IPS-NIHi7 (cell line): ENCODE data around the gene HNRNPH1.

Experiments
- DNase-seq: peaks from one replicate; pipeline ENCODE4 v3.0.0; 2012; ENCODE audit warnings: mixed read lengths; ENCODE audit errors: extremely low spot score

HNRNPH1 gene

GRCh38 chr5:179623906-179624741, 653 bp upstream of the HNRNPH1 start:
- DNase-seq: no peak

- no peak for DNase-seq
Measured at GRCh38 chr5:179621551-179622214, 1.8 kb downstream of the HNRNPH1 start.

DNA sequence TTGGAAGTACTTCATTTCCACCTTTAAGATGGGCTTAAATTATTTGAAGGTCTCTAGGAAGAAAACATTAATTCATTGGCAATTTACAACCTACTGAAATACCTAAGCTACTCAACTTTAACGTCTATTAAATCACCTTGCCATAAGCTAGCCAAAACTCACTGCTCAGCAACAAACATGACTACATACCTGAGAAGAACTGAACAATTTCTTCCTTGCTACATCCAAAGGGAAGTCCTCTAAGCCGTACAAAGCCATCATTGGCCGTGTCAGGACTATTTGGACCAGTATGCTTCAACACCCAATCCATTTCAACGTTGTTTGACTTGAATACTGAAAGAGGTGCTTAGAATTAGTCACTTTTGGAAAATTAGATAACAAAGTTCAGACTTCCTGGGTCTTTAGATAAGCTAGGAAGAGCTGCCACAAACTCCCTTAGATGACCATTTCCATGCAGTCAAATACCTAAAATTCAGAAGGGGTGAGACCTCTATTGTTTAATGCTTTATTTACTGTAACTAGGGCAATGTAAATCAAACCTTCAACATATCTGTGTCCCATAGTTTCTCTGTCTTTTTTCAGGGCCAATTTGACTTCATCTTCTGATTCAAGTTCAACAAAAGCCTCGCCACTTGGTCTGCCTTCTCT, 2.6 kb downstream of the HNRNPH1 start:
- no peak for DNase-seq

DNA sequence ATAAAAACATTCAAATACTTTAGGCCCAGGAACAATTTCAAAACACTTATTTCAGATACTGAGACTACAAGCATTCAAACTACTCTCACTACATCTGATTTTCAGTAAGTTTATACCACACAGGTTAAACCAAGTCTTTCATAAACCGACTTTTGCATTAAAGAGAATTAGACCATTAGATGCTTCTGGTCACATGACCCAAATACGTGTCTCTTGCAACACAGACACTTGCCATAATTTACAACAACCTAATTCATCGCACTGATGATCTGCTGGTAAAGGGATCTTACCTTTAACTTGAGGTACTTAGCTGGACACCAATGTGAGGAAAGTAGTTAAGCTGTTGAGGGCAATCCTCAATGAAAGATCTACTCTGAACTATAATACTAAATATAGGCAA, 3.2 kb downstream of the HNRNPH1 start:
- no peak for DNase-seq

DNA sequence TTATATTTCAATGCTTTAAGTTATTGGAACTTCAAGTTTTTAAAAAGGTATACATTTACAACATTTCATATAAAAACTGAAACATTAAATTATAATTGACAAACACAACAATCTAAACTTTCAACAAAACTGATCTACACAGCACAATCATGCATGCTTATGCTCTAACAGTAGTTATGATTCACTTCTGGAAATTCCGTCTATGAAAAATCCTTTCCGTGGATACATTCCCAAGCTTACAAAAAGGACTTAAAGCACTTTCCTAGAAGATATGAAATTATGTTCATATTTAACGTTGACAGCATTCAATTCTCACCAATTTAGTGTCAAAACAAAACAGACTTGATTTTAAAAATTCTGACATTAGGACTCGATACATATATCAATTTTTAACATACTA, 3.7 kb downstream of the HNRNPH1 start:
- no peak for DNase-seq

GRCh38 chr5:179618923-179619554, 4.4 kb downstream of the HNRNPH1 start:
- no peak for DNase-seq

DNA sequence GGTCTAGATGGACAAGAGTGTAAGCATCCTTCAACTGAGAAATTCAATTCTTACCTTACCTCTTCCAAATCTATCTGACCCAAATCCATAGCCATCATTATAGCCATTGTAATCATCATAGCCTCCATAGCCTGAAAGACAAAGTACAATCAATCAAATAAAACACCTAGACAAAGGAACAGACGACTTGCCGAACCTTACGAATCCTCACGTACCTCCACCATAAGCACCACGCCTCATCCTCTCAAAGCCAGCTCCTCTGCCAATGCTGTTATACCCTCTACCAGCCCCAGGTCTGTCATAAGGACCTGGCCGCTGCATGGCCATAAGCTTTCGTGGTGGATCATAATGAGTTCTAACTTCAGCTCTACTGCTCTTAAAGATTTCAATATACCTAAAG, 5.5 kb downstream of the HNRNPH1 start:
- no peak for DNase-seq

DNA sequence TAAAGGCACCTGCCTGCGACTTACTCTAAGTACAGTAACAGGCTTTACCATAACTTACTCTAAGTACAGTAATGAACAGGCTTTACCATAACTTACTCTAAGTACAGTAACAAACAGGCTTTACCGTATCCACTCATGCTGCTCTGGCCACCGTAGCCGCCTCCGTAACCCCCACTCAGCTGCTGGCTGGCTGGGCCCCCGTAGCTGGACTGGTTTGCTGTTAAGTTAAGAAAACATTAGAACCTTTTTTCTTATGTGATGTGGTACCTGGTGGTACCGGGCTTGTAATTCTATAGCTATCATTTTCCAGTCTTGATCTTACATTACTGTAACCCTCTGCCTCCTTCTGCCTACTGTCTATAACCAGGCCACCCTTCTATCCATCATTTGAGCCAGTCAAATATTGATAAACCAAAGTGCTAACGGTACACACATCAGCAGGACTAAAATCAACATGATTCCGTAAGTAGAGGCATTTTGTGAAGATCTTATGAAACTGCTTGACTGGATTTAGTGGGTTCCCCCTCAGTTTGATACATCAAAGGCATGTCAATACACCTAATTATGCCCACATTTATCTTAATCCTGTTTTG, 7.4 kb downstream of the HNRNPH1 start:
- no peak for DNase-seq

GRCh38 chr5:179615203-179615602, 8.3 kb downstream of the HNRNPH1 start:
- DNase-seq: no peak

- DNase-seq: no peak
Measured at GRCh38 chr5:179614745-179615144, 8.7 kb downstream of the HNRNPH1 start.

- no peak for DNase-seq
Measured at GRCh38 chr5:179613460-179614071, 9.9 kb downstream of the HNRNPH1 start.

GRCh38 chr5:179612577-179613459, 10.7 kb downstream of the HNRNPH1 start:
- DNase-seq: no peak

DNA sequence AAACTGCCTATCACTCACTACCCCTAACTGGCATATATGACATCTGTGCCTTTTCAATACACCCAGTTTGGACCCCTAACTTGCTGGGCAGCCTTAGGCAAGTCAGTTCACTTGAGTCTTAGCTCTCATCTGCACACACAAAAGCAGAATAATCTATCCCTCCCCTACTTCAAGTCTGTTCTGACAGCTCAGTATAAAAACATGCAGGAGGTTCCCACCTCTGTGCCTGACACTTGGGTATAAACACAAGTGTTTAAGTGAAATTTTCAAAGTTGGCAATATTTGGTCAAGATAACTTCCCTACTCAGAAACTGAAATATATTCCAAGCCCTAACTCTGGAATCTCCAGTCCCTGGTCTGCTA, 12.6 kb downstream of the HNRNPH1 start:
- DNase-seq: no peak

- no peak for DNase-seq
Measured at GRCh38 chr5:179610109-179610902, 13.2 kb downstream of the HNRNPH1 start.

DNA sequence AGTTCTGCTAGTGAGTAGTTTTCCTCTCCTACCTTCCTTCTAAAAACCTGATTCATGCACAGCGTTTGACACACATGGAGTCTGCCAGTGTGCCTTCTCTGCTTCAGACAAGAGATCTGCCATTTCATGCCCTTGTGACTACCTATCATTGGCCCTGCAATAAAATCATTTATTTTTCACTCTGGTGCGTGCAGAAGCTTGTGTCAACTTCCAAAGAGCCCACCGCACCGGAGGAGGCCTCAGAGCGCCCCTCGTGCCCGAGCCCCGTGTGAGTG, 13.7 kb downstream of the HNRNPH1 start:
- no peak for DNase-seq

DNA sequence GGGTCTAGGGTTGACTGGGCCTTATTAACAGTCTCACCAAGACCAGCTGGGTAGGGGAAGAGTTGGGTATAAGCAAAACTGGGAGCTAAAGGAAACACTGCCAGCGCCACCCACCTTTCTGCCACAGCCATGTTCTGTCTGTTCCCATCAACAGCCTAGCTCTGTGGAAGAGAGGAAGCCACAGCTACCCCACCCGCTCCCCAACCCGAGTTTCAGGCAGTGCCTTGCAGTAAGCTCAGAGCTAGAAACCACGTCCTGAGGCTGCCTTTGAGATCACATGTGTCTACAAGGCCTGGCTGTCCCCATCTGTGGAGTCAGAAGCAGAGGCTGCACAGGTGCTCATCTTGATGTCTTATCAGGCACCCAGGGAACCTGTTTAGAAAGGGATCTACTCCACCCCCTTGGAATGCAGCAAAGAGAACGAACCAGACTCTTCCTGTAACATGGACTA, 15.3 kb downstream of the HNRNPH1 start:
- no peak for DNase-seq

DNA sequence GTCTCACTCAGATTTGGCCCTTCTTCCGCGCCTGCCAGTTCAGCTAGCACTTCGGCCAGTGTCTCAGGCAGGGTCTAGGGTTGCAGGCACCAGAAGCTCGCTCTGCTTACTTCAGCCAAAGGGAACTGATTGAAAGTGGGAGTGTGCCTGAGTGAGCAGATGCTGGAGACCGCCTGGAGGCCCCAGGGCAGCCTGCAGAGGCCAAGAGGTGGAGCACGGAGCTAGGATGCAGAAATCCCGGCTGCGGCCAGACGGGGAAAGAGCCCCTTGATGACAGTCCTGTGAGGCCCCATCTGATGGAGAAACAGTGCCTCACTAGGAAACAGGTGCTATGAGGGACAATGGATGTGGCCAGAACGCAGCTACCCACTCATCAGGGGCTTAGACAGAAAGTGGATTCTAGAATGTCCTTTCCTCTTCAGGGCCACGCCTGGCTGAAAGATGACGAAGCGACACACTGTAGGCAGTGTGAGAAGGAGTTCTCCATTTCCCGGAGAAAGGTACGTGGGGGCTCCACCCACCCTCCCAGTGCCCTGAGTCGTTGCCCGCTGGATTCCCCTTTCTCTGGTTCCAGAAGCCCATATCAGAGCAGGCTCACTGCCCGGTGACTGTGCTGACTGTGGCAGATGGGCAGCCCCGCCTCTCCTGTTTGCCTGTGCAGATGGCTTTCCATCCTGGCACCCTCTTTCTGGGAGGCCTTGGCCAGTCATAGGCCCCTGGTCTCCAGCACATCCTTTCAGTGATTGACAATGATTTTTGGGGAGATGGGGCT, 16.1 kb downstream of the HNRNPH1 start:
- DNase-seq: no peak

DNA sequence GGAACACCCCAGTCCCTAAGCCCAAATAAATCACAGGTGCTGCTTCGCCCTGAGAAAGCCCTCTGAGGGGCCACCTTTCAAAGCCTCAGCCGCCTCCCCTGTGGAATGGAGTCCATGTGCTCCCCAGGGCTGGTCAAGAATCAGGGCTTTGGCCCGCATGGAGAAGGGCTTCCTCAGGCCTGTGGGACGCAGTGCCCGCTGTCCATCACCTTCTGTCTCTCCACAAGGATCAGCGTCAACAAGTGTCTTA, 16.6 kb downstream of the HNRNPH1 start:
- DNase-seq: no peak
